Breast epithelium (tissue), 3 donors: ENCODE measurements around the gene SNRNP200.

Experiments
- POLR2A ChIP-seq: fragments of 450-650 bp; IDR thresholded peaks from one replicate; pipeline ENCODE4 v1.6.1; 2016; ENCODE audit warnings: antibody characterized with exemption, mild to moderate bottlenecking, moderate library complexity
- POLR2AphosphoS5 ChIP-seq, 3 donors: sonication (generic); formaldehyde crosslinking; IDR thresholded peaks; one replicate each; pipeline ENCODE4 v1.6.1; 2017; ENCODE audit warnings: antibody characterized with exemption in 3 of 3
- TF ChIP-seq, protein P1 (sequence below), 3 donors: fragments of 450-650 bp; IDR thresholded peaks; one replicate each; pipeline ENCODE4 v1.5.1; 2016 to 2017; ENCODE audit warnings: antibody characterized with exemption in 3 of 3, mild to moderate bottlenecking in 3 of 3, moderate library complexity in 3 of 3

DNA sequence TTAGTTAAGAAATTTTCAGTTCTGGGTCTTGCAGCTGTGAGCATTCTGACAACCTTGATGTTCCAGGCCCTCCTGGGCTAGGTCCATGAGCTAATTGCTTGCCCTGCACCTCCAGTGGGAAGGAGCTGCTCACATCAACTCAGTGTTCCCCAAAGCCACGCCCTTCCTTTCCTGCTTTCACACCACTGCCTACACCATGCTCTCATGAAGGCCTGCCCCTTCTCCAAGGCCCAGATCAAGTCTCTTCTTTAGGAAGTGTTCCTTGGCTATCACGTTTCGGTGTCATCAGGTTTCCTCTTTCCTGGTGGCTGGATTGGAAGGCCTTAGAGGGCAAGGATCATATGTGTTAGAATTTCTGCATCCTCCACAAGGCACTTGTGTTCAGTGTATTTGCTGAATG is 58.3 kb downstream of the SNRNP200 start:
- TF ChIP-seq, protein P1, sequence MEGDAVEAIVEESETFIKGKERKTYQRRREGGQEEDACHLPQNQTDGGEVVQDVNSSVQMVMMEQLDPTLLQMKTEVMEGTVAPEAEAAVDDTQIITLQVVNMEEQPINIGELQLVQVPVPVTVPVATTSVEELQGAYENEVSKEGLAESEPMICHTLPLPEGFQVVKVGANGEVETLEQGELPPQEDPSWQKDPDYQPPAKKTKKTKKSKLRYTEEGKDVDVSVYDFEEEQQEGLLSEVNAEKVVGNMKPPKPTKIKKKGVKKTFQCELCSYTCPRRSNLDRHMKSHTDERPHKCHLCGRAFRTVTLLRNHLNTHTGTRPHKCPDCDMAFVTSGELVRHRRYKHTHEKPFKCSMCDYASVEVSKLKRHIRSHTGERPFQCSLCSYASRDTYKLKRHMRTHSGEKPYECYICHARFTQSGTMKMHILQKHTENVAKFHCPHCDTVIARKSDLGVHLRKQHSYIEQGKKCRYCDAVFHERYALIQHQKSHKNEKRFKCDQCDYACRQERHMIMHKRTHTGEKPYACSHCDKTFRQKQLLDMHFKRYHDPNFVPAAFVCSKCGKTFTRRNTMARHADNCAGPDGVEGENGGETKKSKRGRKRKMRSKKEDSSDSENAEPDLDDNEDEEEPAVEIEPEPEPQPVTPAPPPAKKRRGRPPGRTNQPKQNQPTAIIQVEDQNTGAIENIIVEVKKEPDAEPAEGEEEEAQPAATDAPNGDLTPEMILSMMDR (IDR thresholded peaks at IDR 0.05): no peak
- no peak for TF ChIP-seq POLR2A
- no peak for TF ChIP-seq POLR2AphosphoS5 (IDR thresholded peaks at IDR 0.05)
